GM21447 (cell line): ENCODE measurements around the gene KIF4A.
A peak's percentile ranks its signal among the peaks of the same experiment; 100 is the strongest.
"Not testable (repeated sequence)": the region's sequence is repeated elsewhere in the genome, so short reads cannot be mapped to it uniquely, and the experiment has no call there.

Experiments
- ATAC-seq: cut with Tn5 transposase; IDR thresholded peaks from one replicate; pipeline ENCODE4 v1.9.1; 2021; ENCODE audit not compliant: unreplicated experiment

Gene KIF4A, protein sequence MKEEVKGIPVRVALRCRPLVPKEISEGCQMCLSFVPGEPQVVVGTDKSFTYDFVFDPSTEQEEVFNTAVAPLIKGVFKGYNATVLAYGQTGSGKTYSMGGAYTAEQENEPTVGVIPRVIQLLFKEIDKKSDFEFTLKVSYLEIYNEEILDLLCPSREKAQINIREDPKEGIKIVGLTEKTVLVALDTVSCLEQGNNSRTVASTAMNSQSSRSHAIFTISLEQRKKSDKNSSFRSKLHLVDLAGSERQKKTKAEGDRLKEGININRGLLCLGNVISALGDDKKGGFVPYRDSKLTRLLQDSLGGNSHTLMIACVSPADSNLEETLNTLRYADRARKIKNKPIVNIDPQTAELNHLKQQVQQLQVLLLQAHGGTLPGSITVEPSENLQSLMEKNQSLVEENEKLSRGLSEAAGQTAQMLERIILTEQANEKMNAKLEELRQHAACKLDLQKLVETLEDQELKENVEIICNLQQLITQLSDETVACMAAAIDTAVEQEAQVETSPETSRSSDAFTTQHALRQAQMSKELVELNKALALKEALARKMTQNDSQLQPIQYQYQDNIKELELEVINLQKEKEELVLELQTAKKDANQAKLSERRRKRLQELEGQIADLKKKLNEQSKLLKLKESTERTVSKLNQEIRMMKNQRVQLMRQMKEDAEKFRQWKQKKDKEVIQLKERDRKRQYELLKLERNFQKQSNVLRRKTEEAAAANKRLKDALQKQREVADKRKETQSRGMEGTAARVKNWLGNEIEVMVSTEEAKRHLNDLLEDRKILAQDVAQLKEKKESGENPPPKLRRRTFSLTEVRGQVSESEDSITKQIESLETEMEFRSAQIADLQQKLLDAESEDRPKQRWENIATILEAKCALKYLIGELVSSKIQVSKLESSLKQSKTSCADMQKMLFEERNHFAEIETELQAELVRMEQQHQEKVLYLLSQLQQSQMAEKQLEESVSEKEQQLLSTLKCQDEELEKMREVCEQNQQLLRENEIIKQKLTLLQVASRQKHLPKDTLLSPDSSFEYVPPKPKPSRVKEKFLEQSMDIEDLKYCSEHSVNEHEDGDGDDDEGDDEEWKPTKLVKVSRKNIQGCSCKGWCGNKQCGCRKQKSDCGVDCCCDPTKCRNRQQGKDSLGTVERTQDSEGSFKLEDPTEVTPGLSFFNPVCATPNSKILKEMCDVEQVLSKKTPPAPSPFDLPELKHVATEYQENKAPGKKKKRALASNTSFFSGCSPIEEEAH

DNA sequence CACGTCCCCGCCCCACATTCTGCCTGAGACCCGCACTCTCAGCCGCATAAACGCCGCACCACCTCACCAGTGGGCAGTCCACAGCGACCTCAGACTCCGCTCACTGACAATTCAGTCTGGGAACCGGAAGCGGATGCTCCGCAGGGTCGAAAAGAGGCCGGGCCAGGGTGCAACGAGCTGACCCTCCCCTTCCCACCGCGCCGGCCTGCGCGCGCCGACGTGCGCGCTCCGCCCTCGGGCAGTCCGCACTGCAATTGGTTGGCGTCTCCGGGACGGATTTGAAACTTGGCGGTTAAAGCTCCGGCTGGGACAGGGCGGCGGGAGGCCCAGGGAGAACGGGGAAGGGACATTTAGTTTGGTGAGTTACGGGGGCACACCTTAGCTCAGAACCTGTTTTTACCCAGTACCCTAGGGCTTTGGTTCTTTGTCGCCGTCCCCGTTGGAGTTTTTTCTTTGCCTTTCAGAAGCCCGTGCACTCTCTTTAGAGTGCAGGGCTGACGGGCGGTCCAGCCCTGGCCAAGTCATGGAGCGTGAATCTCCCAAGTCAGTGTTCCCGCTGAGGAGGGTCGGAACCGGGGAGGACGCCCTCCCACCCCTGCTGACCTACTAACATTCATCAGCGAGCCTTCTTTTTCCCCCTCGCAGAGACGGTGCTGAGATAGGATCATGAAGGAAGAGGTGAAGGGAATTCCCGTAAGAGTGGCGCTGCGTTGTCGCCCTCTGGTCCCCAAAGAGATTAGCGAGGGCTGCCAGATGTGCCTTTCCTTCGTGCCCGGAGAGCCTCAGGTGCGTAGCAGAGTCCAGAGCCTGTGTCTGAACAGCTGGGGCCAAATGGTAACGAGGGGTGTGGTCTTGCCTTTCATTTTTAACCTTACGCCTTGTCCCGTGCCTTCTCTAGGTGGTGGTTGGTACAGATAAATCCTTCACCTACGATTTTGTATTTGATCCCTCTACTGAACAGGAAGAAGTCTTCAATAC, at the start of gene KIF4A, which contains the start of gene PDZD11:
Gene KIF4A, plus strand, starts transcription at position 312 of the 978 bp plus-strand sequence. Its CDS starts 355 bp downstream, at position 667.
Gene PDZD11, minus strand, starts transcription at position 135 of the 978 bp plus-strand sequence. CDS start 586 bp downstream, outside the sequence.
- peak; percentile 95 for ATAC-seq

- no peak for ATAC-seq
These were observed 49.2 kb upstream of the KIF4A start for GRCh38 chrX:70240751-70241150.

DNA sequence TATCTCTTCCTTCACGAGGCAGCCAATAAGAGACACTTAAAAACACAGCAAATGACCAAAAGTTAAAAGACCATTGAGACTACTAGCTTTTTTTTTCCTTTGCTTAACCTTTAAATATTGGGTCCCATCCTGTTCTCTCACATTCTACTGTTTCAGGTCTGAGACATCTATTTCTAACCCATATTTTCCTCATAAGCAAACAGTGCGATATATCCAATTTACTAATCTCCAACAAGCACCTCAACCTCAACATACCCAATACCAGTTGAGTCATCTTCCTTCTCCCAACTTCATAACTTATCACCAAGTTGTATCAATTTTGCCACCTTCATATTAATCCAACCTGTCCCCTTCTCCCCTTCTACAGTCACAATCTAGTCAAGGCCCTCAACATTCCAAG, 48.4 kb upstream of the KIF4A start:
- no peak for ATAC-seq

GRCh38 chrX:70243601-70244000, 46.3 kb upstream of the KIF4A start:
- ATAC-seq, result not testable (repeated sequence)

GRCh38 chrX:70244881-70245280, 45.0 kb upstream of the KIF4A start:
- no peak for ATAC-seq

DNA sequence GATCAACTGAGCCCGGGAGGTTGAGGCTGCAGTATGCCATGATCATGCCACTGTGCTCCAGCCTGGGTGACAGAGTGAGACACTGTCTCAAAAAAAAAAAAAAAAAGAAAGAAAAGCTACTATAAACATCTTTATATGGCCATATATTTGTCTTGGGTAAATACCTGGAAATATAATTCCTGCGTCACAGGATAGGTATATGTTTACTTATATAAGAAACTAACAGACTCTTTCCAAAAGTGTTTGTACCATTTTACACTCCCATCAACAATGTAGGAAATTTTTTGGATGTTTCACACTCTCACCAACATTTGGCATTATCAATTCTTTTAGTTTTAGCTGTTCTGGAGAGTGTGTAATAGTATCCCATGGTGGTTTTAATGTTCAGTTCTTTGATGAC, 42.7 kb upstream of the KIF4A start:
- ATAC-seq, result no peak

- ATAC-seq, result no peak
These were observed 37.4 kb upstream of the KIF4A start for GRCh38 chrX:70252491-70252890.

GRCh38 chrX:70253377-70254062, 36.4 kb upstream of the KIF4A start:
- no peak for ATAC-seq

- no peak for ATAC-seq
These were observed 35.9 kb upstream of the KIF4A start for GRCh38 chrX:70254063-70254400.

DNA sequence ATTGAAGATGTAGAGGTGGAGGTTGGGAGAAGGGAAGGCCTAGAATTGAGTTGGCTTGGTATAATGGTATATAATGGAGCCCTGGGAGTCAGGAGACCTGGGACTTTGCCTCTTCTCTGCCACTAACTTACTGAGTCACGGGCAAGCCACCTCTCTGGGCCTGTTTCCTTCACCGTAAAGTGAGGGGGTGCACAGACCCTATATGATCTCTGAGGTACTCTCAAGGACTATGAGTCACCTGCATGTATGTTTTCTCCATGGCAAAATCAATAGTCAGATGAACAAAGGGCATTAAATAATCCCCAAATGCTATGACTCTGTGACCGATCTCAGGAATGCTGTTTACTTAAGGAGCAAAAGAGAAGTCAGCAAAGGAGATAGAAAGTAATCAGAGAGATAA, 35.0 kb upstream of the KIF4A start:
- no peak for ATAC-seq

- no peak for ATAC-seq
These were observed 34.5 kb upstream of the KIF4A start for GRCh38 chrX:70255452-70255851.

GRCh38 chrX:70257423-70258288, 32.2 kb upstream of the KIF4A start:
- no peak for ATAC-seq

- ATAC-seq, result no peak
These were observed 29.8 kb upstream of the KIF4A start, which contains the start of gene P2RY4 for GRCh38 chrX:70260104-70260503. Gene P2RY4 (minus strand): TSS chrX:70260204. CDS start chrX:70259624, 580 bp downstream.

DNA sequence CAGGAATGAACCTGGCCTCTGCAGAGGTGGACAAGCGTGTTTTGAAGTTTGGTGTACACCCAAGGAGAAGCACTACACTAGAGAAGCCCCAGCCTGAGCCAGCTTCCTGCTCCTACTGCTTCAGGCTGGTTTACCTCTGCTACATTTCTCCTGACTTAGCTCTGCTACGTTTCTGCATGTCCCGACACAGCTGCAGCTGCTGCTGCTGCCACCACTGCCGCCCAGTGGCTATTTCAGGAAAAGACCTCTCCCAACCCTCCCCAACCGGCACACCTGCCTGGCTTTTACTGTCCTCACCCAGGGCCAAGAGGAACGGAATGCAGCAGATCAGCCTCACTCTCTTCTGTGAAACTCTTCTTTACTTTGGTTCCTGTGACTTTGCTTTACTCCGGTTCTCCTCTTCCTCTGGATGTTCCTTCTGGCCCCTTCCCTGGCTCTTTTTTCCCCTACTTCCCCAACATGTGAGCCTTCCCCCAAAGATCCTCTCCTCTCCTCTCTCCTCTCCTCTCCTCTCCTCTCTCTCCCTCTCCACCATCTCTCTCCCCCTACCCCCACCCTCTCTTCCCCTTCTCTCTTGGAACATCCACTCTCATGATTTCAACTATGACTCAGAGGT, 26.8 kb upstream of the KIF4A start:
- peak; percentile 70 for ATAC-seq

DNA sequence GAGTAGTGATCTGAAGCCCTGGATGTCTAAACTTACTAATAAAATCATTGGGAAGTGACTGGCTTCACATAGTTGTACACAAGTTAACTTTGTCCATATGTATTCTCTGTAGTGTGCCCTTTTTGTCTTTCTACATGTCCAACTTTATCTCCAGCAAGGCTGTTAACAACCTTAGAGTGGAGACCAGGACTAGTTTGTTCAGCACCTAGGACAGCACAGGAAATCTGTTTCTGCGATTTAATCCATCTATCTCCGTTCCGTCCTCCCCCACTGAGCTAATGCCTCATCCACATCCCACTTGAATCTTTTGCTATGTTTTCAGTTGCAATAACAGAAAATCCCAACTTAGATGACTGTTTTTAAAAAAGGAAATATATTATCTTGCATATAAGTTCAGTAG, 25.1 kb upstream of the KIF4A start:
- no peak for ATAC-seq

- no peak for ATAC-seq
These were observed 21.9 kb upstream of the KIF4A start, which contains the start of gene ARR3 for GRCh38 chrX:70268034-70268433. Gene ARR3 (plus strand): TSS chrX:70268334. CDS start chrX:70269386, 1,052 bp downstream.

- ATAC-seq, result not testable (repeated sequence)
These were observed 15.9 kb upstream of the KIF4A start for GRCh38 chrX:70274029-70274428.

DNA sequence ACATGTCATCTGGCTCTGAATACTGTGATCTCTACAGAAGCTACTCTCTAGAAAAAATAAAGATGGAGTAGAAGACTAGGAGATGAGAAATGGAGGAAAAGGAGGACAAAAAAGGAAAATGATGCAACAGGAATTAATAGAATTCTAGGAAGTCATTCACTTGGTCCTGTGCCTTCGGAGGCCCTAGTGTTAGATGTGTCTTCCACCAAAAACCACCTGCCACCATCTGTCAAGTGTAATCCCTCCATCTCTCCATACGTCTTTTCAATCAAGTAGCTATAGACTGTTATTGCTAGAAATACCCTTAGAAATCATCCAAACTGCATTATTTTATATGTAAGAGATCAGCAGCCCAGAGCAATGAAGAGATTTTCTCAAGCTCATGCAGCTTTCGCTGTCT, 10.8 kb upstream of the KIF4A start:
- ATAC-seq, result no peak
